ENCODE results near the gene GASK1B. TPM values are rescaled to one million over a fixed set of nuclear protein-coding genes. Genes with fewer than 3 reads are reported as not detected.

GASK1B gene
- total and polyA plus RNA-seq, 11 donors: 10.0 to 108 (median 66.1) TPM

GRCh38 chr4:158214856-158215255 lies 42.0 kb upstream of the GASK1B start:
- intact Hi-C loops (cut with DNase I): loop anchor here in 1 of 10 donors (5.0 kb wide), 1 partner anchor 43 kb away; the partner anchor contains the start of gene GASK1B
- Histone ChIP-seq H3K36me3 (peaks cover 0 to 36% (median 8%) of the 10 kb centered on the region in 9 donors), H3K9me3 (no peaks in the 10 kb centered on the region), H3K27me3 (no peaks in the 10 kb centered on the region), H3K4me1 (peaks cover 0 to 24% (median 19%) of the 10 kb centered on the region in 12 donors), H3K27ac (no peak overlapping the region), H3K4me3 (no peak overlapping the region)
- 88 to 100% (median 95%) methylated on average over 1 of the region's 1 CpG for WGBS, 4 donors
- ATAC-seq (no peak), DNase-seq (no peak)
- no peak for TF ChIP-seq POLR2A (IDR thresholded peaks at IDR 0.05)
- TF ChIP-seq, protein P1, sequence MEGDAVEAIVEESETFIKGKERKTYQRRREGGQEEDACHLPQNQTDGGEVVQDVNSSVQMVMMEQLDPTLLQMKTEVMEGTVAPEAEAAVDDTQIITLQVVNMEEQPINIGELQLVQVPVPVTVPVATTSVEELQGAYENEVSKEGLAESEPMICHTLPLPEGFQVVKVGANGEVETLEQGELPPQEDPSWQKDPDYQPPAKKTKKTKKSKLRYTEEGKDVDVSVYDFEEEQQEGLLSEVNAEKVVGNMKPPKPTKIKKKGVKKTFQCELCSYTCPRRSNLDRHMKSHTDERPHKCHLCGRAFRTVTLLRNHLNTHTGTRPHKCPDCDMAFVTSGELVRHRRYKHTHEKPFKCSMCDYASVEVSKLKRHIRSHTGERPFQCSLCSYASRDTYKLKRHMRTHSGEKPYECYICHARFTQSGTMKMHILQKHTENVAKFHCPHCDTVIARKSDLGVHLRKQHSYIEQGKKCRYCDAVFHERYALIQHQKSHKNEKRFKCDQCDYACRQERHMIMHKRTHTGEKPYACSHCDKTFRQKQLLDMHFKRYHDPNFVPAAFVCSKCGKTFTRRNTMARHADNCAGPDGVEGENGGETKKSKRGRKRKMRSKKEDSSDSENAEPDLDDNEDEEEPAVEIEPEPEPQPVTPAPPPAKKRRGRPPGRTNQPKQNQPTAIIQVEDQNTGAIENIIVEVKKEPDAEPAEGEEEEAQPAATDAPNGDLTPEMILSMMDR (IDR thresholded peaks at IDR 0.05): no peak

GRCh38 chr4:158213466-158213865 lies 40.6 kb upstream of the GASK1B start:
- Histone ChIP-seq H3K4me3 (no peak overlapping the region), H3K9me3 (no peaks in the 10 kb centered on the region), H3K4me1 (peaks cover 0 to 32% (median 19%) of the 10 kb centered on the region in 12 donors), H3K27ac (peak overlapping the region in 1 of 12 donors; percentile 9), H3K27me3 (no peaks in the 10 kb centered on the region), H3K36me3 (peaks cover 0 to 24% (median 4%) of the 10 kb centered on the region in 9 donors)
- TF ChIP-seq, protein P1 (IDR thresholded peaks at IDR 0.05): no peak
- TF ChIP-seq POLR2A (IDR thresholded peaks at IDR 0.05): no peak
- DNase-seq (no peak), ATAC-seq (no peak)
- WGBS, 4 donors: 90 to 96% (median 92%) methylated on average over 2 of the region's 2 CpGs
- intact Hi-C loops (cut with DNase I): loop anchor here in 1 of 10 donors (5.0 kb wide), 1 partner anchor 41 kb away; the partner anchor contains the start of gene GASK1B

GRCh38 chr4:158211222-158211621 lies 38.4 kb upstream of the GASK1B start:
- peaks cover 0 to 17% (median 0%) of the 10 kb centered on the region in 9 donors for H3K36me3 ChIP-seq
- peak overlapping the region in 10 of 12 donors; percentile 85 to 96 (median 91) for H3K27ac ChIP-seq
- no peak for ATAC-seq
- peak overlapping the region in 10 of 12 donors; percentile 46 to 61 (median 56) for H3K4me3 ChIP-seq
- WGBS, 4 donors: 37 to 50% (median 44%) methylated on average over 3 of the region's 3 CpGs
- peaks cover 0 to 35% (median 9%) of the 10 kb centered on the region in 12 donors for H3K4me1 ChIP-seq
- no peak for DNase-seq
- peaks cover 0 to 5% (median 0%) of the 10 kb centered on the region in 12 donors for H3K9me3 ChIP-seq
- intact Hi-C loops (cut with DNase I): loop anchor here in 1 of 10 donors (5.0 kb wide), 1 partner anchor 39 kb away; the partner anchor contains the start of gene GASK1B
- TF ChIP-seq, protein P1 (IDR thresholded peaks at IDR 0.05): no peak
- no peak for TF ChIP-seq POLR2A (IDR thresholded peaks at IDR 0.05)
- H3K27me3 ChIP-seq: no peaks in the 10 kb centered on the region

Data from heart left ventricle (tissue), 16 donors.